Esophagus squamous epithelium (tissue), 5 donors: ENCODE measurements around the gene RERG. TPM values are rescaled to one million over a fixed set of nuclear protein-coding genes. Genes with fewer than 3 reads are reported as not detected.

ENCODE experiments used
- DNase-seq: peaks from one replicate; lab custom pipeline; 2025; lab: John Stamatoyannopoulos, UW
- H3K27ac ChIP-seq, 4 donors: fragments of 200-600 bp; sonication (generic); one replicate each; pipeline ENCODE4 v1.5.1; 2016 to 2019; ENCODE audit warnings: mild to moderate bottlenecking in 1 of 4
- H3K27me3 ChIP-seq, 4 donors: fragments of 200-600 bp; sonication (generic); 1 replicate in 3 of 4; 2 replicates in 1 of 4; pipeline versions ENCODE4 v1.5.1 to v1.6.0; 2017 to 2021; ENCODE audit warnings: antibody characterized with exemption in 1 of 4
- H3K36me3 ChIP-seq, 3 donors: fragments of 200-600 bp; sonication (generic); one replicate each; pipeline ENCODE4 v1.5.1; 2016 to 2019
- H3K4me1 ChIP-seq, 3 donors: fragments of 200-600 bp; sonication (generic); one replicate each; pipeline ENCODE4 v1.5.1; 2017 to 2019
- H3K4me3 ChIP-seq, 4 donors: fragments of 200-600 bp; sonication (generic); 1 replicate in 3 of 4; 2 replicates in 1 of 4; pipeline ENCODE4 v1.5.1; 2016 to 2019; ENCODE audit warnings: mild to moderate bottlenecking in 2 of 4, moderate library complexity in 1 of 4
- H3K9me3 ChIP-seq, 3 donors: fragments of 200-600 bp; sonication (generic); one replicate each; pipeline ENCODE4 v1.5.1; 2016 to 2019
- CTCF ChIP-seq, 6 experiments: fragments of 450-650 bp in 4 of 6; fragments of 200-600 bp in 2 of 6; sonication (generic) in 2 of 6; IDR thresholded peaks; one replicate each; pipeline ENCODE4 v1.5.1; 2016 to 2019; ENCODE audit warnings: antibody characterized with exemption in 6 of 6, mild to moderate bottlenecking in 4 of 6, moderate library complexity in 4 of 6
- POLR2A ChIP-seq, 4 donors: fragments of 450-650 bp; IDR thresholded peaks; one replicate each; pipeline ENCODE4 v1.6.1; 2017; ENCODE audit warnings: antibody characterized with exemption in 4 of 4, mild to moderate bottlenecking in 4 of 4, moderate library complexity in 3 of 4
- WGBS, 2 donors: methylation state at CpG; one replicate each; pipeline ENCODE4 v1.1.5; 2018; 5-methylcytosine and 5-hydroxymethylcytosine counted together
- intact Hi-C: fragments of 100-400 bp; cut with DNase I; formaldehyde crosslinking; loops from one replicate; pipeline ENCODE4 v1.15.0; 2022
- total RNA-seq, 4 donors: library from RNA; depleted of rRNA; stranded (reverse); fragments of >200 nt; gene quantifications; one replicate each; pipeline ENCODE4 v1.1.0, GENCODE V29; 2016
- donor health status: DM: yes; HTN: yes; CAD: no.

Gene RERG
- total RNA-seq, 4 donors from 2014 or later = 1.4 to 15.1 (median 7.0) TPM

GRCh38 chr12:15243102-15243501 lies 21.9 kb upstream of the RERG start:
- TF ChIP-seq CTCF (IDR thresholded peaks at IDR 0.05) (no peak), POLR2A (IDR thresholded peaks at IDR 0.05) (no peak)
- H3K4me1 ChIP-seq = no peaks in the 10 kb centered on the region
- WGBS, 2 donors = 68 to 75% methylated on average over 3 of the region's 3 CpGs
- H3K36me3 ChIP-seq = no peaks in the 10 kb centered on the region
- peaks cover 0 to 39% (median 0%) of the 10 kb centered on the region in 4 donors for H3K27me3 ChIP-seq
- H3K27ac ChIP-seq = no peak overlapping the region
- H3K4me3 ChIP-seq = no peak overlapping the region
- no peaks in the 10 kb centered on the region for H3K9me3 ChIP-seq
- intact Hi-C loops = no loop called here
- no peak for DNase-seq

GRCh38 chr12:15240898-15241297 lies 19.7 kb upstream of the RERG start:
- Histone ChIP-seq H3K36me3 (no peaks in the 10 kb centered on the region), H3K9me3 (no peaks in the 10 kb centered on the region), H3K27me3 (peaks cover 0 to 30% (median 0%) of the 10 kb centered on the region in 4 donors), H3K27ac (no peak overlapping the region), H3K4me1 (no peaks in the 10 kb centered on the region), H3K4me3 (no peak overlapping the region)
- intact Hi-C loops = no loop called here
- TF ChIP-seq POLR2A (IDR thresholded peaks at IDR 0.05) (no peak), CTCF (IDR thresholded peaks at IDR 0.05) (no peak)
- no peak for DNase-seq
- WGBS, 2 donors = 37 to 39% methylated on average over 4 of the region's 4 CpGs

GRCh38 chr12:15234508-15234907 lies 13.3 kb upstream of the RERG start:
- no peak overlapping the region for H3K27ac ChIP-seq
- DNase-seq = no peak
- intact Hi-C loops = no loop called here

GRCh38 chr12:15234011-15234410 lies 12.8 kb upstream of the RERG start:
- H3K4me1 ChIP-seq = no peaks in the 10 kb centered on the region
- WGBS, 2 donors = 40 to 43% methylated on average over 1 of the region's 1 CpG
- DNase-seq = no peak
- H3K4me3 ChIP-seq = no peak overlapping the region
- H3K27ac ChIP-seq = no peak overlapping the region
- H3K27me3 ChIP-seq = peaks cover 0 to 16% (median 0%) of the 10 kb centered on the region in 4 donors
- intact Hi-C loops = no loop called here
- TF ChIP-seq CTCF (IDR thresholded peaks at IDR 0.05) (no peak), POLR2A (IDR thresholded peaks at IDR 0.05) (no peak)
- H3K9me3 ChIP-seq = no peaks in the 10 kb centered on the region
- H3K36me3 ChIP-seq = no peaks in the 10 kb centered on the region

More at GRCh38 chr12:15234508-15234907, 13.3 kb upstream of the RERG start:
- H3K36me3 ChIP-seq = no peaks in the 10 kb centered on the region
- no peaks in the 10 kb centered on the region for H3K4me1 ChIP-seq
- TF ChIP-seq CTCF (IDR thresholded peaks at IDR 0.05) (no peak), POLR2A (IDR thresholded peaks at IDR 0.05) (no peak)
- 56 to 100% methylated on average over 1 to 4 of the region's 4 CpGs for WGBS, 2 donors
- peaks cover 0 to 16% (median 0%) of the 10 kb centered on the region in 4 donors for H3K27me3 ChIP-seq
- H3K9me3 ChIP-seq = no peaks in the 10 kb centered on the region
- H3K4me3 ChIP-seq = no peak overlapping the region

- Histone ChIP-seq H3K36me3 (no peaks in the 10 kb centered on the region), H3K4me3 (no peak overlapping the region), H3K27me3 (peaks cover 0 to 16% (median 0%) of the 10 kb centered on the region in 4 donors), H3K4me1 (no peaks in the 10 kb centered on the region), H3K9me3 (no peaks in the 10 kb centered on the region), H3K27ac (no peak overlapping the region)
- 12 to 22% methylated on average over 1 of the region's 1 CpG for WGBS, 2 donors
- intact Hi-C loops = no loop called here
- no peak for DNase-seq
- TF ChIP-seq CTCF (IDR thresholded peaks at IDR 0.05) (no peak), POLR2A (IDR thresholded peaks at IDR 0.05) (no peak)
Measured at GRCh38 chr12:15232959-15233358, 11.7 kb upstream of the RERG start.
